Nucleus accumbens (tissue), 56 donors: ENCODE data around the gene HOXA2.
A peak's percentile ranks its signal among the peaks of the same experiment; 100 is the strongest.

Experiments
- DNase-seq, 56 donors: peaks; one replicate each; lab custom pipeline; 2025; lab: John Stamatoyannopoulos, UW

The HOXA2 gene

GRCh38 chr7:27101957-27102580, 414 bp downstream of the HOXA2 start:
- DNase-seq, result no peak

GRCh38 chr7:27101171-27101956, 1.1 kb downstream of the HOXA2 start:
- no peak for DNase-seq

GRCh38 chr7:27100694-27101170, 1.8 kb downstream of the HOXA2 start:
- DNase-seq, result no peak

- DNase-seq, result no peak
Measured at GRCh38 chr7:27099453-27100370, 2.8 kb downstream of the HOXA2 start.

GRCh38 chr7:27098578-27099451, 3.7 kb downstream of the HOXA2 start:
- DNase-seq, result no peak

- no peak for DNase-seq
Measured at GRCh38 chr7:27097686-27098577, 4.6 kb downstream of the HOXA2 start.

- no peak for DNase-seq
Measured at GRCh38 chr7:27096768-27097514, 5.5 kb downstream of the HOXA2 start.

GRCh38 chr7:27095897-27096767, 6.4 kb downstream of the HOXA2 start, which contains the start of gene HOXA1:
Gene HOXA1, minus strand, starts transcription at chr7:27096000. Its CDS starts 88 bp downstream, at chr7:27095912.
- peak in 3 of 56 donors; percentile 3 to 14 (median 3) for DNase-seq

- no peak for DNase-seq
Measured at GRCh38 chr7:27095050-27095896, 7.2 kb downstream of the HOXA2 start.

- DNase-seq, result no peak
Measured at GRCh38 chr7:27094304-27095049, 8.0 kb downstream of the HOXA2 start.

GRCh38 chr7:27093184-27093895, 9.1 kb downstream of the HOXA2 start:
- DNase-seq, result no peak

- no peak for DNase-seq
Measured at GRCh38 chr7:27092819-27093110, 9.7 kb downstream of the HOXA2 start.

GRCh38 chr7:27091941-27092818, 10.3 kb downstream of the HOXA2 start:
- no peak for DNase-seq

GRCh38 chr7:27091105-27091504, 11.4 kb downstream of the HOXA2 start:
- no peak for DNase-seq
